ENCODE measurements around the gene ZNF536.

Gene ZNF536

GRCh38 chr19:30371960-30372824, at the start of gene ZNF536:
TSS of gene ZNF536 (plus strand) at chr19:30372384. CDS start at chr19:30443563, 71,179 bp downstream.
- TF ChIP-seq ZNF274 (IDR thresholded peaks at IDR 0.05; ENCODE audit: low read depth, low read length), result no peak
- no peak within 1 kb of the TSS for H3K4me3 ChIP-seq (ENCODE audit: low read length)

- H3K4me3 ChIP-seq (ENCODE audit: low read length), result no peak overlapping the region
- TF ChIP-seq ZNF274 (IDR thresholded peaks at IDR 0.05; ENCODE audit: low read depth, low read length), result no peak
These were observed 49.4 kb upstream of the ZNF536 start for GRCh38 chr19:30322641-30323320.

GRCh38 chr19:30323904-30324303, 48.3 kb upstream of the ZNF536 start:
- TF ChIP-seq ZNF274 (IDR thresholded peaks at IDR 0.05; ENCODE audit: low read depth, low read length), result no peak
- H3K4me3 ChIP-seq (ENCODE audit: low read length), result no peak overlapping the region

- no peak overlapping the region for H3K4me3 ChIP-seq (ENCODE audit: low read length)
- no peak for TF ChIP-seq ZNF274 (IDR thresholded peaks at IDR 0.05; ENCODE audit: low read depth, low read length)
These were observed 47.2 kb upstream of the ZNF536 start for GRCh38 chr19:30324982-30325381.

GRCh38 chr19:30325676-30326392, 46.4 kb upstream of the ZNF536 start:
- no peak for TF ChIP-seq ZNF274 (IDR thresholded peaks at IDR 0.05; ENCODE audit: low read depth, low read length)
- no peak overlapping the region for H3K4me3 ChIP-seq (ENCODE audit: low read length)

- no peak for TF ChIP-seq ZNF274 (IDR thresholded peaks at IDR 0.05; ENCODE audit: low read depth, low read length)
- no peak overlapping the region for H3K4me3 ChIP-seq (ENCODE audit: low read length)
These were observed 45.8 kb upstream of the ZNF536 start for GRCh38 chr19:30326393-30326710.

- no peak overlapping the region for H3K4me3 ChIP-seq (ENCODE audit: low read length)
These were observed 44.9 kb upstream of the ZNF536 start for GRCh38 chr19:30327331-30327730.

GRCh38 chr19:30328096-30328495, 44.1 kb upstream of the ZNF536 start:
- H3K4me3 ChIP-seq (ENCODE audit: low read length), result no peak overlapping the region
- no peak for TF ChIP-seq ZNF274 (IDR thresholded peaks at IDR 0.05; ENCODE audit: low read depth, low read length)

More at GRCh38 chr19:30327331-30327730, 44.9 kb upstream of the ZNF536 start:
- TF ChIP-seq ZNF274 (IDR thresholded peaks at IDR 0.05; ENCODE audit: low read depth, low read length), result no peak

- no peak for TF ChIP-seq ZNF274 (IDR thresholded peaks at IDR 0.05; ENCODE audit: low read depth, low read length)
These were observed 41.9 kb upstream of the ZNF536 start for GRCh38 chr19:30330266-30330665.

GRCh38 chr19:30332445-30333234, 39.5 kb upstream of the ZNF536 start:
- H3K4me3 ChIP-seq (ENCODE audit: low read length), result no peak overlapping the region
- no peak for TF ChIP-seq ZNF274 (IDR thresholded peaks at IDR 0.05; ENCODE audit: low read depth, low read length)

More at GRCh38 chr19:30330266-30330665, 41.9 kb upstream of the ZNF536 start:
- no peak overlapping the region for H3K4me3 ChIP-seq (ENCODE audit: low read length)

- H3K4me3 ChIP-seq (ENCODE audit: low read length), result no peak overlapping the region
- no peak for TF ChIP-seq ZNF274 (IDR thresholded peaks at IDR 0.05; ENCODE audit: low read depth, low read length)
These were observed 38.7 kb upstream of the ZNF536 start for GRCh38 chr19:30333291-30334065.

GRCh38 chr19:30334841-30335240, 37.3 kb upstream of the ZNF536 start:
- no peak for TF ChIP-seq ZNF274 (IDR thresholded peaks at IDR 0.05; ENCODE audit: low read depth, low read length)
- H3K4me3 ChIP-seq (ENCODE audit: low read length), result no peak overlapping the region

- no peak for TF ChIP-seq ZNF274 (IDR thresholded peaks at IDR 0.05; ENCODE audit: low read depth, low read length)
- H3K4me3 ChIP-seq (ENCODE audit: low read length), result no peak overlapping the region
These were observed 36.8 kb upstream of the ZNF536 start for GRCh38 chr19:30335306-30335886.

All from GM08714 (cell line).